Activated CD8-positive, alpha-beta memory T cell treated with anti-CD3 and anti-CD28 coated beads for 1 hour (primary cell): Measurements from ENCODE around the gene C9orf43.
"Not testable (repeated sequence)": the region's sequence is repeated elsewhere in the genome, so short reads cannot be mapped to it uniquely, and the experiment has no call there.

Source experiments
- DNase-seq, 2 donors: peaks; one replicate each; pipeline ENCODE4 v3.0.0-alpha.2; 2020; ENCODE audit warnings: low read depth in 1 of 2; ENCODE audit errors: extremely low read depth in 1 of 2

Gene C9orf43

GRCh38 chr9:113416149-113416721 is 5.7 kb downstream of the C9orf43 start:
- no peak for DNase-seq

- DNase-seq: no peak
These were observed 6.8 kb downstream of the C9orf43 start for GRCh38 chr9:113417370-113417769.

GRCh38 chr9:113421726-113422125 is 11.2 kb downstream of the C9orf43 start:
- no peak for DNase-seq

GRCh38 chr9:113425072-113425471 is 14.5 kb downstream of the C9orf43 start:
- no peak for DNase-seq

GRCh38 chr9:113426701-113427100 is 16.2 kb downstream of the C9orf43 start:
- no peak for DNase-seq

GRCh38 chr9:113427629-113428028 is 17.1 kb downstream of the C9orf43 start:
- no peak for DNase-seq

GRCh38 chr9:113428062-113428615 is 17.6 kb downstream of the C9orf43 start:
- no peak for DNase-seq

GRCh38 chr9:113431191-113431590 is 20.6 kb downstream of the C9orf43 start:
- DNase-seq: no peak

GRCh38 chr9:113436728-113437515 is 26.4 kb downstream of the C9orf43 start:
- DNase-seq: no peak

- not testable (repeated sequence) for DNase-seq
These were observed 27.2 kb downstream of the C9orf43 start for GRCh38 chr9:113437716-113438115.

- DNase-seq: no peak
These were observed 34.2 kb downstream of the C9orf43 start for GRCh38 chr9:113444736-113445135.

GRCh38 chr9:113446323-113446740 is 35.8 kb downstream of the C9orf43 start:
- no peak for DNase-seq

GRCh38 chr9:113449376-113449775 is 38.8 kb downstream of the C9orf43 start:
- no peak for DNase-seq

GRCh38 chr9:113452113-113452605 is 41.6 kb downstream of the C9orf43 start:
- no peak for DNase-seq

- no peak for DNase-seq
These were observed 44.6 kb downstream of the C9orf43 start for GRCh38 chr9:113454914-113455761.

GRCh38 chr9:113456235-113456634 is 45.7 kb downstream of the C9orf43 start:
- DNase-seq: no peak

- no peak for DNase-seq
These were observed 50.7 kb downstream of the C9orf43 start for GRCh38 chr9:113461285-113461684.

GRCh38 chr9:113461943-113462342 is 51.4 kb downstream of the C9orf43 start:
- DNase-seq: no peak

GRCh38 chr9:113462781-113463286 is 52.3 kb downstream of the C9orf43 start:
- no peak for DNase-seq

GRCh38 chr9:113463418-113464285 is 53.1 kb downstream of the C9orf43 start, which contains the start of gene RGS3:
TSS of gene RGS3 (plus strand) at chr9:113463727. CDS start at chr9:113463803, 76 bp downstream.
- no peak for DNase-seq
